H1 (cell line): ENCODE results near the gene TBC1D16. TPM values are rescaled to one million over a fixed set of nuclear protein-coding genes. Genes with fewer than 3 reads are reported as not detected.

Source experiments
- CTCF ChIA-PET: fragments of 300-600 bp; sonication (Branson Sonifier 250); formaldehyde crosslinking; loops from one replicate; lab custom pipeline; 2021; ENCODE audit not compliant: partially characterized antibody; lab: Charles Lee
- POLR2A ChIA-PET: fragments of 300-600 bp; sonication (Branson Sonifier 250); formaldehyde crosslinking; loops from one replicate; lab custom pipeline; 2021; ENCODE audit warnings: inconsistent platforms; ENCODE audit not compliant: partially characterized antibody; lab: Charles Lee
- DNase-seq, 2 experiments: peaks; one replicate each; pipeline versions ENCODE4 v3.0.0 to v3.0.0-alpha.2; 2010 to 2022; ENCODE audit warnings: low spot score in 2 of 2, low read depth in 1 of 2, mixed read lengths in 1 of 2
- FAIRE-seq: peaks from 2 replicates; lab custom pipeline; 2011; peaks lifted over from hg19 to GRCh38; lab: Jason Lieb, UNC
- H2AFZ ChIP-seq: 2 replicates; pipeline ENCODE4 v1.8.1; 2012; ENCODE audit warnings: low read length, inconsistent platforms
- H2AK5ac ChIP-seq: 2 replicates; pipeline ENCODE4 v1.6.1; 2013; ENCODE audit warnings: low read depth, low read length
- H2BK120ac ChIP-seq: replicated peaks from 2 replicates; pipeline ENCODE3; 2013; ENCODE audit warnings: low read depth, low read length, inconsistent platforms
- H2BK12ac ChIP-seq: 2 replicates; pipeline ENCODE4 v1.6.1; 2013; ENCODE audit warnings: low read depth, low read length
- H2BK15ac ChIP-seq: 2 replicates; pipeline ENCODE4 v1.6.1; 2013; ENCODE audit warnings: low read length
- H2BK20ac ChIP-seq: 2 replicates; pipeline ENCODE4 v1.6.1; 2013; ENCODE audit warnings: low read length
- H2BK5ac ChIP-seq: 2 replicates; pipeline ENCODE4 v1.6.1; 2013; ENCODE audit warnings: low read depth, low read length
- H3K14ac ChIP-seq: 2 replicates; pipeline ENCODE4 v1.6.1; 2013; ENCODE audit warnings: inconsistent platforms; ENCODE audit not compliant: insufficient read length
- H3K18ac ChIP-seq: 2 replicates; pipeline ENCODE4 v1.6.1; 2013; ENCODE audit warnings: low read length; ENCODE audit errors: extremely low read depth
- H3K23ac ChIP-seq: 2 replicates; pipeline ENCODE4 v1.6.1; 2013; ENCODE audit warnings: inconsistent platforms; ENCODE audit not compliant: insufficient read length
- H3K23me2 ChIP-seq: 2 replicates; pipeline ENCODE4 v1.6.1; 2013; ENCODE audit warnings: low read depth, low read length
- H3K27ac ChIP-seq: 2 replicates; pipeline ENCODE4 v1.6.1; 2011; ENCODE audit warnings: low read depth, low read length, inconsistent platforms
- H3K27me3 ChIP-seq, 4 experiments: replicated peaks in 1 of 4; 1 replicate in 1 of 4; 2 replicates in 3 of 4; pipeline versions ENCODE4 v1.6.1 to v1.8.1; 2011 to 2013; ENCODE audit warnings: low read length in 3 of 4, mild to moderate bottlenecking in 3 of 4, inconsistent platforms in 2 of 4, mixed read lengths in 2 of 4, moderate library complexity in 1 of 4; ENCODE audit not compliant: control insufficient read depth in 3 of 4, insufficient read depth in 3 of 4; ENCODE audit errors: extremely low read depth in 1 of 4
- H3K36me3 ChIP-seq, 4 experiments: 2 replicates each; pipeline versions ENCODE4 v1.6.1 to v1.8.1; 2011 to 2013; ENCODE audit warnings: mild to moderate bottlenecking in 4 of 4, low read length in 3 of 4, moderate library complexity in 2 of 4, control low read depth in 1 of 4, inconsistent platforms in 1 of 4; ENCODE audit not compliant: insufficient read depth in 4 of 4, control insufficient read depth in 2 of 4
- H3K4ac ChIP-seq: replicated peaks from 2 replicates; pipeline ENCODE3; 2013; ENCODE audit warnings: low read length, low read depth, mixed read lengths, inconsistent platforms; ENCODE audit not compliant: insufficient read length
- H3K4me1 ChIP-seq, 4 experiments: replicated peaks in 1 of 4; 1 replicate in 1 of 4; 2 replicates in 3 of 4; pipeline versions ENCODE4 v1.6.1 to v1.8.1; 2011 to 2013; ENCODE audit warnings: low read length in 3 of 4, inconsistent platforms in 2 of 4, mixed read lengths in 1 of 4; ENCODE audit not compliant: insufficient read depth in 4 of 4, control insufficient read depth in 3 of 4
- H3K4me2 ChIP-seq, 2 experiments: 2 replicates each; pipeline versions ENCODE4 v1.6.1 to v1.8.1; 2011 to 2013; ENCODE audit warnings: low read depth in 2 of 2, low read length in 2 of 2, control low read depth in 1 of 2, inconsistent platforms in 1 of 2, mild to moderate bottlenecking in 1 of 2; ENCODE audit not compliant: insufficient read depth in 1 of 2
- H3K4me3 ChIP-seq, 4 experiments: fragments of 200-600, 300-600 bp in 1 of 4; sonication (generic), shearing (Covaris generic), sonication (Bioruptor Twin) in 1 of 4; 2 replicates each; pipeline versions ENCODE4 v1.5.1 to v1.8.1; 2011 to 2016; ENCODE audit warnings: low read length in 4 of 4, low read depth in 3 of 4, control low read depth in 2 of 4, inconsistent platforms in 2 of 4, mild to moderate bottlenecking in 2 of 4, mixed read lengths in 1 of 4, moderate library complexity in 1 of 4; ENCODE audit not compliant: insufficient read depth in 2 of 4; ENCODE audit errors: extremely low read depth in 1 of 4
- H3K56ac ChIP-seq: replicated peaks from 2 replicates; pipeline ENCODE3; 2013; ENCODE audit warnings: low read depth, mild to moderate bottlenecking, mixed read lengths, low read length, inconsistent platforms; ENCODE audit not compliant: insufficient read length
- H3K79me1 ChIP-seq: 2 replicates; pipeline ENCODE4 v1.6.1; 2013; ENCODE audit warnings: low read depth, low read length, control low read depth
- H3K79me2 ChIP-seq, 2 experiments: 2 replicates each; pipeline versions ENCODE4 v1.6.1 to v1.8.1; 2012 to 2013; ENCODE audit warnings: low read length in 2 of 2, mild to moderate bottlenecking in 2 of 2, inconsistent platforms in 1 of 2; ENCODE audit not compliant: insufficient read depth in 2 of 2, control insufficient read depth in 1 of 2
- H3K9ac ChIP-seq, 4 experiments: replicated peaks in 1 of 4; 1 replicate in 1 of 4; 2 replicates in 3 of 4; pipeline versions ENCODE4 v1.6.1 to v1.8.1; 2011 to 2013; ENCODE audit warnings: low read depth in 3 of 4, low read length in 3 of 4, control low read depth in 2 of 4, mild to moderate bottlenecking in 2 of 4, moderate library complexity in 2 of 4, inconsistent platforms in 1 of 4; ENCODE audit errors: extremely low read depth in 1 of 4
- H3K9me3 ChIP-seq, 2 experiments: 2 replicates each; pipeline versions ENCODE4 v1.6.1 to v1.8.1; 2012 to 2013; ENCODE audit warnings: mild to moderate bottlenecking in 2 of 2, moderate library complexity in 2 of 2, control low read depth in 1 of 2, inconsistent platforms in 1 of 2, low read depth in 1 of 2, low read length in 1 of 2, mixed read lengths in 1 of 2; ENCODE audit not compliant: insufficient read depth in 2 of 2
- H4K20me1 ChIP-seq, 2 experiments: replicated peaks in 1 of 2; 2 replicates each; pipeline versions ENCODE3 to v1.8.1; 2011 to 2013; ENCODE audit warnings: inconsistent platforms in 2 of 2, low read length in 2 of 2, mild to moderate bottlenecking in 1 of 2; ENCODE audit not compliant: insufficient read depth in 2 of 2, control insufficient read depth in 1 of 2
- H4K5ac ChIP-seq: 2 replicates; pipeline ENCODE4 v1.6.1; 2013; ENCODE audit warnings: low read length, low read depth, mixed read lengths, inconsistent platforms; ENCODE audit not compliant: insufficient read length
- H4K8ac ChIP-seq: 2 replicates; pipeline ENCODE4 v1.8.0; 2013; ENCODE audit warnings: mild to moderate bottlenecking, moderate library complexity, low read length, inconsistent platforms; ENCODE audit not compliant: insufficient read depth; ENCODE audit errors: extremely low read depth
- H4K91ac ChIP-seq: replicated peaks from 2 replicates; pipeline ENCODE3; 2013; ENCODE audit warnings: low read length, mixed read lengths, inconsistent platforms; ENCODE audit not compliant: insufficient read length
- ASH2L ChIP-seq: fragments of 200-600, 300-600 bp; sonication (generic); IDR thresholded peaks from one replicate; pipeline ENCODE4 v1.7.1; 2017; ENCODE audit warnings: low read length
- JUN ChIP-seq: IDR thresholded peaks from 2 replicates; pipeline ENCODE4 v1.6.1; 2011; ENCODE audit warnings: low read depth, mild to moderate bottlenecking, improper control_type of control experiment, low read length
- POLR2A ChIP-seq, 2 experiments: IDR thresholded peaks; 1 replicate in 1 of 2; 2 replicates in 1 of 2; pipeline ENCODE4 v1.6.1; 2011; ENCODE audit warnings: low read depth in 2 of 2, low read length in 2 of 2, mild to moderate bottlenecking in 2 of 2; ENCODE audit errors: control extremely low read depth in 1 of 2
- POU5F1 ChIP-seq: IDR thresholded peaks from 2 replicates; pipeline ENCODE4 v1.6.1; 2011; ENCODE audit warnings: low read depth, mild to moderate bottlenecking, low read length, moderate library complexity
- RXRA ChIP-seq: IDR thresholded peaks from 2 replicates; pipeline ENCODE4 v1.6.1; 2011; ENCODE audit warnings: low read depth, mild to moderate bottlenecking, low read length, moderate library complexity; ENCODE audit not compliant: insufficient read depth
- SIN3A ChIP-seq, 2 experiments: IDR thresholded peaks in 1 of 2; conservative IDR thresholded peaks in 1 of 2; 2 replicates each; pipeline ENCODE4 v1.6.1; 2011 to 2012; ENCODE audit warnings: low read length in 2 of 2, improper control_type of control experiment in 1 of 2, low read depth in 1 of 2, mild to moderate bottlenecking in 1 of 2
- SIX5 ChIP-seq: IDR thresholded peaks from 2 replicates; pipeline ENCODE4 v1.6.1; 2011; ENCODE audit warnings: mild to moderate bottlenecking, low read depth, low read length
- WGBS, 2 experiments: shearing (Covaris generic) in 1 of 2; methylation state at CpG; one replicate each; pipeline versions ENCODE4 v1.1.6 to v1.1.7; 2013 to 2015; ENCODE audit warnings: low lambda C conversion rate in 2 of 2, mixed read lengths in 2 of 2, inconsistent platforms in 1 of 2, low coverage in 1 of 2, missing lambda C conversion rate in 1 of 2; ENCODE audit not compliant: insufficient replicate concordance in 2 of 2, insufficient coverage in 1 of 2, insufficient read length in 1 of 2; ENCODE audit errors: extremely low coverage in 1 of 2, missing lambda C conversion rate in 1 of 2; 5-methylcytosine and 5-hydroxymethylcytosine counted together
- polyA plus RNA-seq, 7 experiments: library from polyadenylated mRNA; depleted of rRNA in 3 of 7; stranded (reverse) in 5 of 7; unstranded in 2 of 7; fragments of >200 nt in 5 of 7; fragments of 200-250 nt in 2 of 7; gene quantifications; 1 replicate in 5 of 7; 2 replicates in 1 of 7; 4 replicates in 1 of 7; pipeline versions ENCODE4 v1.2.1 to v1.2.3, GENCODE V29; 2011 to 2013; ENCODE audit warnings: missing spikeins in 2 of 7, mixed read lengths in 2 of 7
- total RNA-seq: library from RNA; stranded (reverse); fragmentation: NEBNext Ultra II Directional; extraction: Animal tissue kit (Norgen Biotek cat#: 25700); gene quantifications from 2 replicates; pipeline ENCODE4 v1.2.1, GENCODE V29; 2021

The TBC1D16 gene
- total and polyA plus RNA-seq, 2 of the 8 experiments (the other 6 are each of a cell fraction or from before 2014, with no cell fraction given): 21.1 to 109 TPM

DNA sequence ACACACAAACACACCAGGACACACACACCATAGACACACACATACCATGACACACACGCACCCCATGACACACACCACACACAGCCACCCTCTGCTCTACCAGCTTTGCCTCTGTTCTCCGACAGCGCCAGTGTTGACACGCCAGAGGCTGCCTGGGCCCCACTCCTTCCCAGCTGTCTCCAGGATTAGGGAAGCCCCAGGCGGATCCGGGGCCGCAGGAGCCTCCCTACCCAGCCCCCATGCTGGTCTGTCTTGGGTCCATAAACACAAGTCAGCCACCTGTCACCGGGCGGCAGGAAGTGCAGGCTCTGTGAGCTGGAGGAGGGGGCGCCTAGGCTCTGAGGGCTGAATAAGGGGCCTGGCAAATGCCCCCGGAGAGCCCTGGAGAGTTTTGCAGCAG lies 10.5 kb downstream of the TBC1D16 start:
- FAIRE-seq: no peak
- Histone ChIP-seq H3K56ac (no peak overlapping the region), H3K18ac (no peak overlapping the region), H2AFZ (no peak overlapping the region), H4K20me1 (peaks cover 22 to 38% of the 10 kb centered on the region in 2 experiments), H3K79me1 (peaks cover 27% of the 10 kb centered on the region), H3K27me3 (no peaks in the 10 kb centered on the region; a peak in 1 of 7 replicates), H4K5ac (no peak overlapping the region), H2BK12ac (no peak overlapping the region), H2AK5ac (peak overlapping the region; percentile 99; the same call in 1 of the 2 replicates), H3K14ac (no peak overlapping the region), H3K4me2 (peak overlapping the region in 1 of 2 experiments; percentile 36; a peak in 2 of 4 replicates), H2BK15ac (no peak overlapping the region), H4K91ac (no peak overlapping the region), H2BK20ac (no peak overlapping the region), H3K27ac (no peak overlapping the region), H2BK120ac (no peak overlapping the region), H3K4ac (no peak overlapping the region), H3K9ac (no peak overlapping the region), H3K36me3 (no peaks in the 10 kb centered on the region; a peak in 1 of 8 replicates), H3K23ac (no peak overlapping the region), H3K79me2 (peaks cover 17 to 82% of the 10 kb centered on the region in 2 experiments), H3K9me3 (no peaks in the 10 kb centered on the region), H3K23me2 (peaks cover 14% of the 10 kb centered on the region), H3K4me3 (no peak overlapping the region), H2BK5ac (peak overlapping the region; percentile 84; the same call in 1 of the 2 replicates), H4K8ac (no peak overlapping the region), H3K4me1 (peaks cover 0 to 8% (median 2%) of the 10 kb centered on the region in 4 experiments; a peak in 6 of 7 replicates)
- 70% methylated on average over 10 of the region's 11 CpGs; no CpG with 5 or more reads in 1 of the 2 experiments for WGBS, 2 experiments
- CTCF ChIA-PET: interaction anchor here (10.8 kb wide), 1 partner anchor 18 kb away, joined by 110 read pairs; no protein-coding TSS in a partner anchor
- POLR2A ChIA-PET: interaction anchor here (1.0 to 2.6 kb wide), 4 partner anchors 8 to 16 kb away, joined by 3 to 15 read pairs (median 10); partner anchors contain the start of gene TBC1D16
- TF ChIP-seq POU5F1 (no peak), SIX5 (no peak), RXRA (no peak), POLR2A (IDR thresholded peaks at IDR 0.05; ENCODE audit: control extremely low read depth in 1 of 2, low read depth in 2 of 2, low read length in 2 of 2) (no peak), JUN (no peak), SIN3A (conservative IDR thresholded peaks at IDR 0.05 in 1 of 2, IDR thresholded peaks at IDR 0.05 in 1 of 2; ENCODE audit: low read depth in 1 of 2, low read length in 2 of 2) (0 out of 4 replicates have a peak, but pooled peaks of 1 of the 2 experiments have one; percentile 30), ASH2L (no peak)
- no peak for DNase-seq
